ENCODE results near the gene DAP3.
"Not testable (repeated sequence)": the region's sequence is repeated elsewhere in the genome, so short reads cannot be mapped to it uniquely, and the experiment has no call there.

DAP3 gene

DNA sequence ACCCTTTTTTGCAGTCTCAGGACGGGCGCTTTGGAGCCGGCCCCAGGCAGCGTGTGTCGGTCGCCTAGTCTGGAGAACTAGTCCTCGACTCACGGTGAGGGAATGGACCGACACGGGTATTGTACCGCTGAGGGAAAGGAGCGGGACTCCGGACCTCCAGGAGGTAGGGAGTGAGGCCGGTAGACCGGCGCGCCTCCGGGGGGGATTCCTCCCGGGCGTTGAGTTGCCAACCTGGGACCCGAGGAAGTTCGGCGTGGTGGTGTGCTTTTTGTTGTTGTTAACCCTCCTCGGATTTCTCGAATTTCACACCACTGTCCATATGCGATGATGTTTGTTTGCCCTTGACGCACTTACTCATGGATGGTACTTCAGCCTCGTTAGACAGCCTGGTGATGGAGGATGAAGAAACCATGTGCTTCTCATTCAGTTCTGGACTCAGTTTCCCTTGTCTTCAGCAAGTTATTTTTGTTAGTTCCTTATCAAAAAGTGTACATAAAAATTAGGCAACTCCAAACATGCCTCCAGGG, at the start of gene DAP3:
DAP3 (plus strand) TSS at position 11 of the 527 bp plus-strand sequence. CDS start 20,689 bp downstream, outside the sequence.
- DNase-seq: not testable (repeated sequence)

- no peak for DNase-seq
These were observed 48.5 kb upstream of the DAP3 start for GRCh38 chr1:155640367-155640766.

- DNase-seq: not testable (repeated sequence)
These were observed 46.2 kb upstream of the DAP3 start for GRCh38 chr1:155642559-155643180.

GRCh38 chr1:155643230-155643629, 45.7 kb upstream of the DAP3 start:
- no peak for DNase-seq

DNA sequence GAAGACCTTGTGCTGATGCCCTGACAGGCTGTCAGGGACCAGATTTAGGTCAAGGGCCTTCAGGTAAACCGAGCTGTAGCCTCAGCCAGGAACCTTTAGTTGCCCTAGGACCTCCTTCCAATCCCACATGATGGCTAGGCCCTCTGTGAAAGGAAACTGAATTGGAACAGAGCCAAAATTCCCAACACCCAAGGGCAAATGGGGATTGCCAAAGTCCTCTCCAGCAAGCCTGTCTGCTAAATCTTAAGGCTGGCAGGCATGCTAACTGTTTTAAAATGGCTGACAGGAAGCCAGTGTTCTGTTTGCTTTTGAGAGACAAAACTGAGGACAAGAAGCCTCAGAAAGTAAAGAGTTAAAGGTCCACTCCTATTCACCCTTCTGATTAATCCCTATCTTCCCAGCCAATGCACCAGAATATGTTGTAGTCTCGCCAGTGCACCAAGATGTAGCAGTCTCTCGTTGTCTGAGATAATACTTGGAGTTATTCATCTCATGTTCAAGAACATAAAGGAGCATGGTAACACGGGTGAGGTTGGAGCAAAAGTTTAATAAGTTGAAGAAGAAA, 43.8 kb upstream of the DAP3 start:
- DNase-seq: no peak

GRCh38 chr1:155645648-155646047, 43.2 kb upstream of the DAP3 start:
- DNase-seq: peak; percentile 37

- peak; percentile 64 for DNase-seq
These were observed 42.6 kb upstream of the DAP3 start for GRCh38 chr1:155646307-155646706.

GRCh38 chr1:155648207-155649147, 40.4 kb upstream of the DAP3 start:
- DNase-seq: peak; percentile 97

DNA sequence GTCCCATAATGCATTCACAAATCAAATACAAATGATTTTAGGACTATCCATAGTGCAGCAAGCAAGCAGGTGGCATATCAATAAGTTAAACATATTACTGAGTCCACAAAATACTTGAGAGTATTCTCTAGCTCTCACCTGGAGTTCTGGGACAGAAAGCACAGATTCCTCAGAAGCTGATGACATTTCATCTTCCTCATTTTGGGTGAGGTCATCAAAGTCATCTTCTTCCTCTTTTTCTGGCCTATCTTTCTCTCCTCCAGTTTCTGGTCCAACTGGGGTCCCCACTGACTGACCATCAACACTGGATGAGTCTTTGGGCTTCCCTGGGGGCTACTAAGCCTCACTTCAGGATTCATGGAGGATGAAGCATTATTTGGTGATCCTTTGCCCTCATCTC, 39.2 kb upstream of the DAP3 start:
- DNase-seq: peak; percentile 74

GRCh38 chr1:155650231-155650757, 38.6 kb upstream of the DAP3 start:
- peak; percentile 55 for DNase-seq

DNA sequence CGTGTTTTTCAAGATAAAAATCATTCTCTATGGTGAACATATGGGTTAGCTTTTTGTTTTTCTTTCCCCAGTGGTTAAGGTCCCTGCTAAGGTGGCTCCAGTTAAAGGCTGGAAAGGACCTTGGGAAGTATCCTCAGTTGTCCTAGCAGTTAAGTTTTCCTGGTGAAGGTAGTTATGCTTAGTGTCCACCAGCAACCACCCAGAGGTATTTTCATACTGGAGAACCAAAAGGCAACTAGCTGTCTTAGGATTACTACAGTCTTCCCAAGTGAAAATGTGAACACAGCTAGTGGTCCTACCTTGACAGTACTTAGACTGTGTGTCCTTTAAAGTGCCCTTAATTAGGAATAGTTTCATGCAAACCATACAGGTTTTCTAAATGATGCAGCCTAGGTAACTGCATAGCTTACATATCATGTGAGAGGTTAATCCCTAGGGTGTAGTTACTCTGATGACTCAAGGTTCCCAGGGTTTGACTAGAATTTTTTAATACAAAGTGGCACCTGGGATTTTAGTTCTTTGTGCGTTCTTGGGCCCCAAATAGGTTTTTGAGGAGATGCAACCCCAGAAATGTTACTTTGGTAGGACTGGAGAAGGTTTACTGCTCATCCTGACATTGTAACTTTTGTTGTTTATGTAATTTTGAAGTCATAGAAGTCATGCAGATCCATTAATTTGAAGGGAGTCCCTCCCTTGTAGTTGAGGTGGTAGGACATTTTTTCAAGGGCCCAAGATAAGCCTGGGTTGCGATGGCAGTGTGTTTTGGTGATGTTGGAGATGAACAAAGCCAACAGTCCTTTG, 36.8 kb upstream of the DAP3 start:
- DNase-seq: no peak

- no peak for DNase-seq
These were observed 35.9 kb upstream of the DAP3 start for GRCh38 chr1:155652951-155653350.

DNA sequence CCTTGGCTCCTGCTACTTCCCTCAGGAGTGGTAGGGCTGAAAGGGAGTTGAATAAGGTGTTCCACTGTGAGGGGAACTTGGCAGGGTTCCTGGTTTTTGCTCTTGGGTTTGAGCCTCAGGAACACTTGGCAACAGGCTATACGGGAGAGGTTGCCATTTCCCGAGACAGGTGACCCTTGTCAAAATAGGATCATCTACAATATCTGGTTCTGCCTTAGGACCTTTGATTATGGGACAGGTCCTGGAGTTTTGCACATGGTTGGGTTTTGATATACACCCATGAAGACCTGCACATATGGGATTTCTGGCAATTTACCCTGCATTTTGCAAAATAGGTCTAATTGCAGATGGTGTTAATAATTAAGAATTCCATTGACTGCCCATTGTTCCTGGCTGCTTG, 31.4 kb upstream of the DAP3 start:
- no peak for DNase-seq

GRCh38 chr1:155661239-155661638, 27.7 kb upstream of the DAP3 start:
- not testable (repeated sequence) for DNase-seq

- DNase-seq: no peak
These were observed 19.4 kb upstream of the DAP3 start for GRCh38 chr1:155669233-155670162.

- no peak for DNase-seq
These were observed 17.1 kb upstream of the DAP3 start for GRCh38 chr1:155671750-155672149.

DNA sequence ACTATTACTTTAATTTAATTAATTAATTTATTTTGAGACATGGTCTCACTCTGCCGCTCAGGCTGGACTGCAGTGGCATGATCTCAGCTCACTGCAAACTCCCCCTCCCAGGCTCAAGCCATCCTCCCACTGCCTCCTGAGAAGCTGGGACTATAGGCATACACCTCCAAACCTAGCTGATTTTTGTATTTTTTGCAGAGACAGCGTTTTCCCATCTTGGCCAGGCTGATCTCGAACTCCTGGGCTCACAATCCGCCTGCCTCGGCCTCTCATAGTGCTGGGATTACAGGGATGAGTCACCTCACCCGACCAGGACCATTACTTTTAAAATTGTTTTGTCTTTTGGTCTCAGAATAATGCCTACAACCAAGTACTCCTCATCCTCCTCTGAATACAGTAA, 15.9 kb upstream of the DAP3 start:
- DNase-seq: no peak

- DNase-seq: no peak
These were observed 10.9 kb upstream of the DAP3 start for GRCh38 chr1:155678027-155678426.

DNA sequence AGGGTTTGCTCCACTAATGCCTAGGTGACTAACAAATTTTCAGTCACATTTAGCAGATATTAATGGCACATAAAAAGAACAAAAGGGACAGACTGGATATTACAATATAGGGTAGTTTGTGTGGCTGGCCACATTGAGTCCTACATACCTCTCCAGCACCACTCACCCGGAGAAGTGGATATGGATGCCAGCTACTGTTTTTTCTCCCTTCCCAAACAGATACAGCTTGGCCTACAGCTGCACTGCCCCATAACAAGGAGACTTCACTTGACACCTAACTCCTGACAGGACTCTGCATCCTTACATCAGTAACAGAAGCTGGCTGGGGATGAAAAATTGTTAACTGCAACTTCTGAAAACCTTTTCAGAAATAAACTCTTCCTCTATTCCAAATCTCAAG, 9.9 kb upstream of the DAP3 start:
- not testable (repeated sequence) for DNase-seq

GRCh38 chr1:155680531-155680930, 8.4 kb upstream of the DAP3 start:
- peak; percentile 17 for DNase-seq

GRCh38 chr1:155681776-155682175, 7.1 kb upstream of the DAP3 start:
- DNase-seq: no peak

All from suppressor macrophage treated with lipopolysaccharide for 4 hours (primary cell).